Measurements from ENCODE around the gene IKZF1.

The IKZF1 gene

DNA sequence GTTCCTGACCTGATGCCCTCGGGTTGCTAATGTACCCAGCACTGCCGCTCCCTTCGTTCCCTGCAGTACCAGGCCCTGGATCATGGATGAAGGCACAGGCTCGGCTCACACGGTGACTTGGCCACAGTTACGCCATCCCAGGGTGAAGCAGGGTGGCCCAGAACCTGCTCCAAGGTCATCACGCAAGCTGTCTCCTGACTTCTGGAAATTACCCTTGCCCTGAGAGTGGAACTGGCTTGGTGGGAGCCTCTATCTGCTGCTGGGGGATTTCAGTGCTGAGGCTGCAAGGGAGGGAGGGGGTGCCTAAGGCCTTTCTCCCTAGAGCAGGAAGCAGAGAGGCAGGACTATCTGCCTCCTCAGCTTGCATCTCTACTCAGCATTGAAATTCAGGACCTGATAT, 109.0 kb downstream of the IKZF1 start:
- no peak for DNase-seq (ENCODE audit: low read depth)

- no peak for DNase-seq (ENCODE audit: low read depth)
Observed at GRCh38 chr7:50415844-50416364, 111.4 kb downstream of the IKZF1 start.

DNA sequence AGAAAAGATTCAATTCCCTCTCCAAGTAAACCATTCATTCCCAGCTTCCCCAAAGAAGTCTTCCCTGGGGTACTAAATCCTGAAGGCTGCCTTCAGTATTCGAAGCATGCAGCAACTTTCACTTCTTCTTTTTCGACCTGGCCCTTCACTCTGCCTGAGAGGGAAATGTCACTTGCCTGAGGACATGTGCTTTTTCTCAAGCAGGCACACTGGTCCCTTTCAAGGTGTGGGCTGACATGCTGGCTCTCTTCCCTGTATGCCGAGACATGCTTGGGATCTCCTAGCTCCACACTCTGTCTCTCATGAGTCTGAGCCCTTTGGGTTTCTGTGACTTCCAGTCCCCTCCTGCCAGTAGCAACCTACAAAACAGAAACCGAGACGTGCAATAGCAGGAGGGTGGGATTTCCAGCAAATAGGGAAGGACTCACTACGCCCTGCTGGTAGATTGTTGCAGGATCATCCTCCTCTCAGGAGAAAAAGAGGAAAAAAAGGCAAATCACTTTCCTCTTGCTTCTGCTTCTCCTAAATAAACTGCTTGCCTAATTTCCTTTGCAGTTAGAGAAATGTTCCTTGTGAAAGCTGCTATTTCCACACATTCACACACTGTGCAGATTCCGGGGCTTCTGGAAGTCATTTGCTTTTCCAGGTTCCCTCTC, 112.1 kb downstream of the IKZF1 start:
- DNase-seq (ENCODE audit: low read depth) = no peak

DNA sequence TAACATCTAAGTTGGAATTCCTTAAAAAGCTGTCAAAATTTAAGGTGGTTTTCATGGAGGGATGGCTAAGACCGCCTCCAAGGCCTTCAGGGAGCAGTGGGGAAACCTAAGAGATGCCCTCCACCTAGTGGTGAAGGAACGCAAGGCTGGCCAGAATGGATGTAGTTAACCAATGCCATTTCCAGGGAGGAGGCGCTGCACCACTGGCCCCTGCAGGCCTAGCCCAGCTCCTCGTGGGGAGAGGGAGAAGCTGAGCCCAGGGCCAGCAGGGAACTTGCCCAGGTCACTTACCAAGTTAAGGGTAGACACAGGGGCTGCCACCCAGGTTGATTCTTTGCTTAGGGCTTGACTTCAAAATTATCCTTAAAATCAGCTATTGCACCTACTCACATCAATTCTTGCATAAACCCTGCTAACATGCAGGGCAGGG, 113.6 kb downstream of the IKZF1 start:
- DNase-seq (ENCODE audit: low read depth) = peak; percentile 22

GRCh38 chr7:50418526-50419290, 114.2 kb downstream of the IKZF1 start:
- no peak for DNase-seq (ENCODE audit: low read depth)

DNA sequence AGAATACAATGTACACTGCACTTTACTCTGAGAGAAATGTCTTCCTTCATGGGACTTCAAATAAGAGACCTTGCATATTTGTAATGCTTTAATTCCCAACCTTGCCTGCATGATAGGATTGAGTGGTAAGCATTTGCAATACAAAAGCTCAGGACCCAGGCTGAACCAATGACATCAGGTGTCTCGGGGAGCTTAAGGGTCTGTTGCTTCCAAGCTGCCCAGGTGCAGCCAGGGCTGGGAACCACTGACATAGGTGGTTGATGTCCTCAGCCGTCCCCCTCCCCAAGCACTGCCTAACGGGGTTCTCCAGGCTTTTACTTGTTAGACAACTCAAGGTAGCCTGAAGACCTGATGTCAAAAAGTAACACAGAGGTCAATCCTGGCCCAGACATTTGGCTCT, 116.5 kb downstream of the IKZF1 start:
- no peak for DNase-seq (ENCODE audit: low read depth)

- no peak for DNase-seq (ENCODE audit: low read depth)
Observed at GRCh38 chr7:50422858-50423257, 118.3 kb downstream of the IKZF1 start.

DNA sequence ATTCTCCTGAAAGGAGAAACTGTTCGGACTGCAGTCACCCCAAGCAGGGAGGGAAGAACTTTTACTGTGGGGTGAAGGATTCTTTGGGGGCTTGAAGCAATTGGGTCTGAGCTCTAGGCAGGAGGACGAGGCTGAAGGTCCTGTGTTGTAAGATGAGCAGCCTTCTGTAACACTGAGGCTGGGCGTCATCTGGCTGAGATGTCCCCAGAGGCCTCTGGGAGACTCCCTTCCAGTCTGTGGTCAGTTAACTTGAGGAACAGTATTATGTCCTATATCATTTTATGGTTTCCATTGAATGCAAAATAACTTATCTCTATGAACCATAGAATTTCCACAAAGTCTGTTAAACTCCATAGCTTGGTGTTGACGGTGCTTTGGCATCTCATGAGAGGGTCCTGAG, 119.3 kb downstream of the IKZF1 start:
- DNase-seq (ENCODE audit: low read depth) = no peak

- DNase-seq (ENCODE audit: low read depth) = no peak
Observed at GRCh38 chr7:50425318-50425717, 120.8 kb downstream of the IKZF1 start.

GRCh38 chr7:50426280-50427045, 121.9 kb downstream of the IKZF1 start:
- DNase-seq (ENCODE audit: low read depth) = no peak

DNA sequence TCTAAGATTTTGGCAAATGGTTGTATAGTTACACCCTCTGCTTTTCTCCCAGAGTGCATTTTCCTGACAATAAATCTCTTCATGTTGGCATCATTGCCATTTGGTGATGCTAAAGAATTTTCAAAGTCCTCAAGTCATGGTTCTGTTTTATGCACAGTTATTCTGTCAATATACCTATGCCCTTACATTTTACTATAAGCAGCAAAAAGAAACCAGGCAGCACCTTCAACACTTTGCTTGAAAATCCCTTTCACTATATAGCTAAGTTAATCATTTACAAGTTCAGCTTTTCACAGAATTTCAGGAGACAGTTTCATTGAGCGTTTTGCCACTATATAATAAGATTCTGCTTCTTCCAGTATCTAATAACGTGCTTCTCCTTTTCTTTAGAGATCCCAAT, 123.0 kb downstream of the IKZF1 start:
- no peak for DNase-seq (ENCODE audit: low read depth)

- no peak for DNase-seq (ENCODE audit: low read depth)
Observed at GRCh38 chr7:50428911-50429310, 124.4 kb downstream of the IKZF1 start.

- no peak for DNase-seq (ENCODE audit: low read depth)
Observed at GRCh38 chr7:50431316-50431715, 126.8 kb downstream of the IKZF1 start.

DNA sequence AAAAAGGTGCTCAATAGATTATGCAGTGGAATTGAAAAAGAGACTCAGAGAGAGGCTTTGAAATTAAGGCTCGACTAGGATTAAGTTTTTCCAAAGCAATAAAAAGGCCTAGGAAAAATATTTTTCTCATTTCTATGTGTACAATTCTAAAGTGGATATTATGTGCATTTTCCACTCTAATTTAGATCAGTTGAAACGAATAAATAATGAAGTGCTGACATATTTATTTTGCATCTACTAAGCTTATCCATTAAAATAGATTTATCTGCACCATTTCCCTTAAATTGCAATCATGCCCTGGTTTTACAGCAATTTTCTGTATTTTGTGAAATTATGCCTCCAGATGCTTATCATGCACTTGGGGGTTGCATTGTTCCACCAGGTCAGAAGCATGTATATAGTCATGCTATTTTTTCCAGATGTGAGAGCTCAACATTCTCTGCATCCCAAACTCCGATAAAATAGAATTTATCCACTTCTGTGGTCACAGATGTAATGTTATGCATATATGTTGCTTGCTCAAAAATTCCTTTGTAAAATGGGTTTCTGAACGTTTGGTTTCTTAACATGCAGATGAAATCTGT, 127.3 kb downstream of the IKZF1 start:
- DNase-seq (ENCODE audit: low read depth) = no peak

- DNase-seq (ENCODE audit: low read depth) = no peak
Observed at GRCh38 chr7:50436133-50436806, 131.8 kb downstream of the IKZF1 start.

- no peak for DNase-seq (ENCODE audit: low read depth)
Observed at GRCh38 chr7:50446542-50446960, 142.0 kb downstream of the IKZF1 start.

GRCh38 chr7:50448823-50449222, 144.3 kb downstream of the IKZF1 start:
- DNase-seq (ENCODE audit: low read depth) = no peak

DNA sequence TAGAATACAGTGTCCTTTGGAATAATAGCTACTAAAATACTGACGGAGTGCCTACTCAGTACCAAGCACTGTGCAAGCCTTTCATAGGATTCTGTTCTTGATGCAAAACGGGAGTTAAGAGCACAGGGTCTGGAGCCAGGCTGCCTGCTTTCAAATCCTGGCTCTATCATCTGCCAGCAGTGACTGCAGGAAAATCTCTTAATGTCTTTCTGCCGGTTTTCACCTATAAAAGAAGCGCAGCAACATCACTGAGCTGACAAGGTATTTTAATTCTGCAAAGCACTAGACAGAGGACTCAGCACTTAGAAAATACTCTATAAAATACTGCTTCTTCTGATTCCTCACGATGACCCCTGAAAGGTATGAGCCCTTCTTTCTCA, 145.0 kb downstream of the IKZF1 start:
- no peak for DNase-seq (ENCODE audit: low read depth)

DNA sequence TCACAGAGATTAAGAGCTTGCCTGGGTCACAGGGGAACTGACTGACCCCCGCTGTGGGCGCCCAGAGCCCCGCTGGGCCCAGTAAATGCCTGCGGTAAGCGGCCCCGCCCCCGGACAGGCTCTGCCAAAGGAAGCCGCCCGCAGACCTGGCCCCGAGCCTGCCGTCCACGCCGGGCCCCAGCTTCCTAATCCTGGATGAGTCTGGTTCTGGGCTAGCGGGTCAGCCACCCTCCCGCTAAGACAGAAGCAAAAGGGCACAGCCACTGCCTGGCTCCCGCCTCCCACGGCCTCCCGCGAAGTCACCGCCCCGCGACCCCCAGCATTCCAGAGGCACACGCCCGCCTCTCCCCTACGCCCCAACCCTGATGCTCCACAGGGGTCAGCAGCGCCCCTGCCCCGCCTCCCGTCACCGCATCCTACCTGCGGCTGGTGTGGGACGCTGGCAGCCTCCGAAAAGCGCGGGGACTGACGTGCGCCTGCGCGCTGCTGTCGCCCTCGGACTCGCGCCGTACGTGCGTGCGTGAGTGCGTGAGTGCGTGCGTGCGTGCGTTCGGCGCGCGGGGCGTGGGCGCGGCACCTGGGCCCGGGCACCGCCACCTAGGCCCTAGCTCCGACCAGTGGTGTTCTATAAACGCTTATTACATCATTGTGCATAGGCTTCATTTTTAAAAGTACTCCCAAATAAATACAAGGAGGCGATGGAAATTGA, 145.5 kb downstream of the IKZF1 start, which contains the start of gene FIGNL1:
TSS of gene FIGNL1 (minus strand) at position 470 of the 709 bp plus-strand sequence. CDS start 3,063 bp downstream, outside the sequence.
- peak; percentile 62 for DNase-seq (ENCODE audit: low read depth)

- DNase-seq (ENCODE audit: low read depth) = no peak
Observed at GRCh38 chr7:50450590-50451032, 146.1 kb downstream of the IKZF1 start.
